SK-N-SH treated with all-trans-retinoic acid at 6 μM for 48 hours (cell line): ENCODE data around the gene CYP26C1.

Source experiments
- ARNTL ChIP-seq: fragments of 450-650 bp; formaldehyde crosslinking; IDR thresholded peaks from 2 replicates; pipeline ENCODE4 v1.5.0; 2020; ENCODE audit warnings: low read depth, mild to moderate bottlenecking, moderate library complexity, borderline replicate concordance
- CREB5 ChIP-seq: fragments of 250-450 bp; sonication (Bioruptor Pico); IDR thresholded peaks from 2 replicates; pipeline ENCODE4 v1.5.1; 2020; ENCODE audit warnings: low read depth, mild to moderate bottlenecking, moderate library complexity
- CSDC2 ChIP-seq: fragments of 250-450 bp; sonication (Bioruptor Pico); IDR thresholded peaks from 2 replicates; pipeline ENCODE4 v1.5.0; 2020; ENCODE audit warnings: mild to moderate bottlenecking, moderate library complexity
- ESRRG ChIP-seq: fragments of 250-450 bp; sonication (Bioruptor Pico); IDR thresholded peaks from 2 replicates; pipeline ENCODE4 v1.6.1; 2021; ENCODE audit warnings: mild to moderate bottlenecking
- GLIS3 ChIP-seq: fragments of 250-450 bp; sonication (Bioruptor Pico); IDR thresholded peaks from 2 replicates; pipeline ENCODE4 v1.5.0; 2020; ENCODE audit warnings: mild to moderate bottlenecking, moderate library complexity
- OSR1 ChIP-seq: fragments of 250-450 bp; sonication (Bioruptor Pico); IDR thresholded peaks from 2 replicates; pipeline ENCODE4 v1.8.0; 2022; ENCODE audit warnings: moderate library complexity, mild to moderate bottlenecking, inconsistent platforms
- PATZ1 ChIP-seq: fragments of 250-450 bp; sonication (Bioruptor Pico); IDR thresholded peaks from 2 replicates; pipeline ENCODE4 v1.8.0; 2020; ENCODE audit warnings: mild to moderate bottlenecking, moderate library complexity, borderline replicate concordance
- PPARA ChIP-seq: fragments of 250-450 bp; sonication (Bioruptor Pico); IDR thresholded peaks from 2 replicates; pipeline ENCODE4 v1.5.0; 2020; ENCODE audit warnings: mild to moderate bottlenecking, borderline replicate concordance
- RARB ChIP-seq: fragments of 250-450 bp; sonication (Bioruptor Pico); IDR thresholded peaks from 2 replicates; pipeline ENCODE4 v1.8.0; 2021; ENCODE audit warnings: mild to moderate bottlenecking, moderate library complexity
- TCF4 ChIP-seq: fragments of 250-450 bp; sonication (Bioruptor Pico); IDR thresholded peaks from 2 replicates; pipeline ENCODE4 v1.8.0; 2021; ENCODE audit warnings: mild to moderate bottlenecking, moderate library complexity, borderline replicate concordance
- ZFP30 ChIP-seq: fragments of 450-650 bp; formaldehyde crosslinking; IDR thresholded peaks from 2 replicates; pipeline ENCODE4 v1.5.0; 2022; ENCODE audit warnings: mild to moderate bottlenecking, moderate library complexity
- ZNF70 ChIP-seq: fragments of 450-650 bp; formaldehyde crosslinking; IDR thresholded peaks from 2 replicates; pipeline ENCODE4 v1.5.0; 2020; ENCODE audit warnings: mild to moderate bottlenecking, moderate library complexity

- no peak for TF ChIP-seq PATZ1 (CRISPR knock-in tag)
- TF ChIP-seq ESRRG (CRISPR knock-in tag): no peak
- TF ChIP-seq CREB5 (CRISPR knock-in tag): no peak
- TF ChIP-seq TCF4 (CRISPR knock-in tag): no peak
- no peak for TF ChIP-seq ZFP30
- TF ChIP-seq RARB (CRISPR knock-in tag): no peak
- no peak for TF ChIP-seq OSR1
- TF ChIP-seq ARNTL (CRISPR knock-in tag): no peak
- TF ChIP-seq PPARA (CRISPR knock-in tag): no peak
- no peak for TF ChIP-seq GLIS3 (CRISPR knock-in tag)
- no peak for TF ChIP-seq CSDC2 (CRISPR knock-in tag)
- no peak for TF ChIP-seq ZNF70 (CRISPR knock-in tag)
Observed at GRCh38 chr10:93030409-93030808, 30.2 kb upstream of the CYP26C1 start.
